K562 (cell line): Measurements from ENCODE around the gene SUSD3. TPM values are rescaled to one million over a fixed set of nuclear protein-coding genes. Genes with fewer than 3 reads are reported as not detected.

Source experiments
- CREM ChIP-seq: IDR thresholded peaks from 2 replicates; pipeline ENCODE4 v1.6.1; 2014; ENCODE audit warnings: antibody characterized with exemption, low read depth
- EHMT2 ChIP-seq: fragments of 450-650 bp; IDR thresholded peaks from 2 replicates; pipeline ENCODE4 v1.6.1; 2018; ENCODE audit warnings: antibody characterized with exemption
- ELF4 ChIP-seq: fragments of 450-650 bp; formaldehyde crosslinking; IDR thresholded peaks from 2 replicates; pipeline ENCODE4 v1.4.0; 2022; ENCODE audit warnings: missing genetic modification characterization
- GATAD2B ChIP-seq: fragments of 450-650 bp; IDR thresholded peaks from 2 replicates; pipeline ENCODE4 v1.6.1; 2017; ENCODE audit warnings: mild to moderate bottlenecking, borderline replicate concordance
- GTF2B ChIP-seq: IDR thresholded peaks from 2 replicates; pipeline ENCODE4 v1.6.1; 2011; ENCODE audit not compliant: insufficient read length; ENCODE audit errors: extremely low read depth
- GTF2E2 ChIP-seq: fragments of 200-800 bp; sonication (Bioruptor generic); IDR thresholded peaks from 2 replicates; pipeline ENCODE4 v1.6.1; 2016; ENCODE audit warnings: missing genetic modification characterization, missing compliant biosample characterization
- HDAC1 ChIP-seq, 2 experiments: fragments of 450-650 bp; IDR thresholded peaks; 2 replicates each; pipeline ENCODE4 v1.6.1; 2016 to 2017; ENCODE audit warnings: inconsistent platforms in 1 of 2, mild to moderate bottlenecking in 1 of 2, moderate library complexity in 1 of 2
- HNRNPL ChIP-seq: fragments of 200-400 bp; formaldehyde crosslinking; IDR thresholded peaks from 2 replicates; pipeline ENCODE4 v1.6.1; 2017; ENCODE audit warnings: low read depth, mild to moderate bottlenecking, low read length
- KDM5B ChIP-seq: fragments of 200-600 bp; sonication (generic); IDR thresholded peaks from 2 replicates; pipeline ENCODE4 v1.6.1; 2012; ENCODE audit warnings: low read depth, mild to moderate bottlenecking, moderate library complexity, low read length, control low read depth, inconsistent platforms; ENCODE audit not compliant: insufficient replicate concordance
- MTA1 ChIP-seq: fragments of 450-650 bp; IDR thresholded peaks from 2 replicates; pipeline ENCODE4 v1.6.1; 2017; ENCODE audit warnings: borderline replicate concordance
- MYNN ChIP-seq, 2 experiments: sonication (generic); formaldehyde crosslinking in 1 of 2; IDR thresholded peaks; 2 replicates each; pipeline versions ENCODE4 v1.5.0 to v1.6.1; 2016 to 2020; ENCODE audit warnings: antibody characterized with exemption in 1 of 2, missing genetic modification reagents in 1 of 2
- NCOR1 ChIP-seq: fragments of 450-650 bp; IDR thresholded peaks from 2 replicates; pipeline ENCODE4 v1.6.1; 2016; ENCODE audit warnings: mild to moderate bottlenecking, moderate library complexity
- POLR2H ChIP-seq: IDR thresholded peaks from 2 replicates; pipeline ENCODE4 v1.6.1; 2016; ENCODE audit warnings: missing genetic modification characterization, low read depth, mild to moderate bottlenecking, control low read depth, missing compliant biosample characterization, moderate library complexity
- PTBP1 ChIP-seq: fragments of 200-400 bp; formaldehyde crosslinking; IDR thresholded peaks from 2 replicates; pipeline ENCODE4 v1.6.1; 2017; ENCODE audit warnings: low read depth, low read length
- RBM25 ChIP-seq: fragments of 200-400 bp; formaldehyde crosslinking; IDR thresholded peaks from 2 replicates; pipeline ENCODE4 v1.6.1; 2018; ENCODE audit warnings: low read length, low read depth, moderate library complexity; ENCODE audit not compliant: severe bottlenecking
- SFPQ ChIP-seq: fragments of 200-400 bp; formaldehyde crosslinking; IDR thresholded peaks from 2 replicates; pipeline ENCODE4 v1.6.1; 2017; ENCODE audit warnings: mild to moderate bottlenecking, low read depth, low read length, moderate library complexity
- SIN3B ChIP-seq: fragments of 450-650 bp; IDR thresholded peaks from 2 replicates; pipeline ENCODE4 v1.6.1; 2017; ENCODE audit warnings: low read depth, mild to moderate bottlenecking, moderate library complexity
- SMARCA4 ChIP-seq: fragments of 450-650 bp; IDR thresholded peaks from 2 replicates; pipeline ENCODE4 v1.6.1; 2016
- ZBED1 ChIP-seq: IDR thresholded peaks from 2 replicates; pipeline ENCODE4 v1.6.1; 2014
- ZBTB5 ChIP-seq: fragments of 450-650 bp; IDR thresholded peaks from 2 replicates; pipeline ENCODE4 v1.6.1; 2017; ENCODE audit warnings: antibody characterized with exemption
- ZNF143 ChIP-seq: sonication (generic); formaldehyde crosslinking; IDR thresholded peaks from 2 replicates; pipeline ENCODE4 v1.9.0; 2022; ENCODE audit warnings: mild to moderate bottlenecking, missing genetic modification reagents
- ZNF398 ChIP-seq: fragments of 250-450 bp; sonication (Bioruptor Pico); IDR thresholded peaks from 2 replicates; pipeline ENCODE4 v1.8.0; 2021; ENCODE audit warnings: moderate library complexity, mild to moderate bottlenecking, inconsistent platforms
- ZNF551 ChIP-seq: fragments of 250-450 bp; sonication (Bioruptor Pico); IDR thresholded peaks from 2 replicates; pipeline ENCODE4 v1.5.0; 2021; ENCODE audit warnings: mild to moderate bottlenecking, moderate library complexity
- polyA plus RNA-seq, 8 experiments: library from polyadenylated mRNA; depleted of rRNA in 4 of 8; stranded (reverse) in 5 of 8; unstranded in 3 of 8; fragments of >200 nt; fragmentation: Nextera tagmentation in 2 of 8; fragmentation: Illumina TruSeq in 1 of 8; extraction: Ambion mirVana in 2 of 8; extraction: Trizol in 1 of 8; gene quantifications; 2 replicates each; pipeline versions ENCODE4 v1.2.1 to v1.2.3, GENCODE V29; 2011 to 2014; ENCODE audit warnings: inconsistent platforms in 1 of 8, missing spikeins in 1 of 8
- total RNA-seq, 7 experiments: library from RNA; depleted of rRNA in 6 of 7; stranded (reverse); fragments of >200 nt in 6 of 7; fragmentation: Illumina TruSeq in 2 of 7; extraction: Trizol in 2 of 7; gene quantifications; 2 replicates each; pipeline versions ENCODE4 v1.2.1 to v1.2.3, GENCODE V29; 2011 to 2021; ENCODE audit warnings: low replicate concordance in 1 of 7

Gene SUSD3
- total and polyA plus RNA-seq, 9 of the 15 experiments (the other 6 are each of a cell fraction or from before 2014, with no cell fraction given), result 1.3 to 21.7 (median 11.4) TPM

- no peak for TF ChIP-seq HNRNPL
- TF ChIP-seq CREM, result peak; percentile 66
- no peak for TF ChIP-seq PTBP1
- TF ChIP-seq MYNN (IDR thresholded peaks at IDR 0.05), result no peak
- TF ChIP-seq MYNN (CRISPR knock-in tag; IDR thresholded peaks at IDR 0.05), result no peak
- no peak for TF ChIP-seq MTA1
- TF ChIP-seq GTF2E2, result no peak
- no peak for TF ChIP-seq EHMT2
- TF ChIP-seq SMARCA4, result no peak
- no peak for TF ChIP-seq SFPQ
- TF ChIP-seq ZBTB5, result no peak
- TF ChIP-seq KDM5B, result peak; percentile 53
- TF ChIP-seq RBM25, result no peak
- no peak for TF ChIP-seq NCOR1
- no peak for TF ChIP-seq POLR2H (tag)
- TF ChIP-seq ELF4 (CRISPR knock-in tag), result no peak
- no peak for TF ChIP-seq ZNF398
- 0 out of 2 replicates have a peak, but pooled peaks have one; percentile 39 for TF ChIP-seq GATAD2B
- no peak for TF ChIP-seq ZNF143 (CRISPR knock-in tag)
- TF ChIP-seq ZNF551, result no peak
- no peak for TF ChIP-seq ZBED1
- TF ChIP-seq GTF2B, result no peak
- no peak for TF ChIP-seq SIN3B
- TF ChIP-seq HDAC1 (IDR thresholded peaks at IDR 0.05), result no peak
These were observed 75.7 kb downstream of the SUSD3 start, which contains the start of gene NINJ1 (continued) for GRCh38 chr9:93134015-93134739.
